Choroid plexus epithelial cell (primary cell): ENCODE data around the gene LRP1.

Source experiments
- DNase-seq: peaks from one replicate; pipeline ENCODE4 v3.0.0-alpha.2; 2010; ENCODE audit warnings: low read depth
- H3K4me3 ChIP-seq: 2 replicates; pipeline ENCODE4 v1.5.1; 2011; ENCODE audit warnings: low read depth, mild to moderate bottlenecking, control low read depth, low read length, moderate library complexity
- CTCF ChIP-seq: conservative IDR thresholded peaks from 2 replicates; pipeline ENCODE4 v1.5.1; 2011; ENCODE audit warnings: low read depth, mild to moderate bottlenecking, control low read depth, inconsistent platforms, low read length, moderate library complexity

LRP1 gene

GRCh38 chr12:57248934-57249742 lies 120.9 kb downstream of the LRP1 start:
- no peak for TF ChIP-seq CTCF
- no peak overlapping the region for H3K4me3 ChIP-seq
- no peak for DNase-seq

DNA sequence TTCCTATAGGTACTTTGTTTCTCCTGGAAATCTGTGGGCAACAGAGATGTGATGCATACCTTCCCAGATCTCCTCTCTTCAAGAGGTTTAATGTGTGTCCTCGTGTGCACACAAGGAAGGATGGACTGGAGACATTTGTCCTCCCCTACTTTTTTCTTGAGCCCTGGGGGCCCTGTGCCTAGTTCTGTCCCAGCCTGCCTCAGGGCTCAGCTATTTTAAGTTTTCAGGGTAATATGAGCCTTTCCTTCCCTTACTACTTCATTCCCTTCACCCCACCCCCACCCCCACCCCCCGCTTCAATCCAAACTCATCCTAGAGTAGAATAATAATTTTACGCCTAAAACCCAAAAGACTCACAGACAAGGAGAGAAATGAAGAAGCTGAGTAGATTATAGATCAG lies 122.3 kb downstream of the LRP1 start:
- DNase-seq = no peak
- no peak overlapping the region for H3K4me3 ChIP-seq
- no peak for TF ChIP-seq CTCF

- H3K4me3 ChIP-seq = no peak within 1 kb of the TSS
- no peak for DNase-seq
- TF ChIP-seq CTCF = no peak
Measured at GRCh38 chr12:57250956-57251355, 122.7 kb downstream of the LRP1 start, which contains the start of gene STAC3. Gene STAC3 (minus strand): TSS chr12:57251187. CDS start chr12:57249636, 1,551 bp downstream.

DNA sequence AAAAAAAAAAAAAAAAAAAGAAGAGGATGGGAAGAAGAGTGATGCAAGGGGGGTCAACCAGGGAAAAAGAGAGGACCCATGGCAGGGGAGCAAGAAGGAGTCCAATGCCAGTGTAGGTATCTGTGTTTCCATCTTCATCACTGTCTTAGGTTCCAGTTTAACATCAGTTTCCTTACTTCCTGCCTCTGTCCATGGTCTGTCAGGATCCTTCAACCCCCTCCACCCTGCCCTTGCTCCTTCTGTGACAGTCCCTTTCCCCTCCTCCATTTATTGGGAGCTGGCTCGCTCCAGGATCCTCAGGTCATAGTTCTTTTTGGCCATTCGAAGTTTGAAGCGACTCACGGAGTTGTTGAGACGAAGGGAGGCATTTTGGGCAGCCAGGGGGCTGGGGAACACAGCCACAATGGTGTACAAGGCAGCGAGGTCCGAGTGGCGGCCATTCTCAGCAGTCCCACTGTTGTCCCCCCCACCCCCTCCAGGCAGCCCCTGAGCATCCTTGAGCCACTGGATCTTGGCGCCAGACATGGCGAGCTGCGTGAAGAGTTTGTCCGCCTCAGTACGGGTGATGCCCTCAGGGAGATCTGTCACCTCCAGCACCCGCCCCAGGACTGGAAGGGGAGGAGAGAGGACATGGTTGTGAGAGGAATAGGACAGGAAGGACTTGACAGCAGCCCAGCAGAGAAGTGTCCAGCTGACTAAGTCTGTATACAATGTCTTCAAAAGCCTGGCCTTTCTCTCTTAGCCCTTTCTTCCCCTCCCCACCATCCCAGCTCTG lies 126.4 kb downstream of the LRP1 start:
- DNase-seq = no peak
- H3K4me3 ChIP-seq = no peak overlapping the region
- TF ChIP-seq CTCF = no peak

DNA sequence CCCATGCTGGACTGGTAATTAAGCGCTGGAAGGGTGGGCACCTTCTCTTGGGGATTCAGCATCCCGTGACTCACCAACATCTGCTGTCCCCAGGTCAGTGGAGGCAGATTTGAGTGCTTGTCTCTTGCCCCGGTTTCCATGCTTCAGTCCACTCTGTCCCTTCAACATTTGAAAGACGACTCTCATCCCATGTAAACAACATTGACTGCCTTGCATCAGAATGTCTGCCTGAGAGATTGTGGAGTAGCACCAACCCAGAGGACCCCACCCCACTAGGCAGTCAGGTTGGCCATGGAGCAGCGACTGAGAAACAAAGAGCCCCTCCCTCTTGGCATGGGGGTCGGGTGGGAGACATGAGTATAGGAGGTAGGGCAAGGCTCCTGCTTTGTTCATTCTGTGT lies 127.6 kb downstream of the LRP1 start:
- no peak for DNase-seq
- no peak for TF ChIP-seq CTCF
- no peak overlapping the region for H3K4me3 ChIP-seq

DNA sequence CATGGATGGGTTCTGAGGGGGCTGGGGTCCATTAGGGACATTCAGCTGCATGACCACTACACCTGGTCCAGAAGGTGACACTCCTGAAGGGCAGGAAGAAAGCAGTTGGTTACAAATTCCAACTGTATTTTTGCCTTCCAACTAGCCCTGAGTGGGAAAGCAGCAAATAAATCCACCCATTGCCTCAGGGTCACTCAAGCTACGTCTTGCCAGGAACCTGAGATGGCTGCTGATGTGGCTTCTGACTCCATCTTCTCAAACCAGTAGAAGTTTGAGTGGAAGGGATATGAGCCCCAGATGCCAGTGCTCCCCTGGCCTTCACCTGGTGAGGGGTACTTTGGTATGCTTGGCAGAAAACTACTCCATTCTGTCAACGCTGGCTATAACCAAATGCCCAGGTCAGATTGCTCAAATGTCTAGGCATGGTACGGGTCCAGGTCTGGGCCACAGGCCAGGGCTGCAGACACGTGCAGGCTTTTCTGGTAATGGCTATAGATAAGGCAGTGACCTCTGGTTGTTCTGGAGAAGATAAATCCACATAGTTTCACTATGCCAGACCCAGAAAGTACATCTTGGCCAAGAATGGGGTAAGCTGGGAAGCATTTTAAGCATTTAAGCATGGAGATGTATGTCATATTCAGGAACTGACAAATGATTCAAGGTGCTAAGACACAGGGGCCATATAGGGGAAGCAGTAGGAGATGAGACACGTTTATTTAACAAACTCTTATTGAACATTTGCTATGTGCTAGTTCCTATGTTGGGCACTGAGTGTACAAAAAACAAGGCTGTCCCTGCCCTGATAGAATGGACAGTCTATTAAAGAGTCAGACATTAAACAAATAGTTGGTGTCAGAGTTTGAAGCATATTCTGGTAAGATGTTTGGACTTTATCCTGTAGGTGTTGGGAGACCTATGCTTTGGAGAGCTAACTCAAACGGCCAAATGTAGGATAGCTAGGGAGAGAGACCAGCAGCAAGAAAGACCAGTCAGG lies 131.0 kb downstream of the LRP1 start:
- H3K4me3 ChIP-seq = no peak overlapping the region
- peak; percentile 59 for DNase-seq
- no peak for TF ChIP-seq CTCF
